ENCODE data around the gene ANO4. TPM values are rescaled to one million over a fixed set of nuclear protein-coding genes. Genes with fewer than 3 reads are reported as not detected.

The ANO4 gene
- total RNA-seq, 4 donors from 2014 or later, result 0.10 TPM; not detected in 3

- Histone ChIP-seq H3K4me3 (no peak overlapping the region), H3K36me3 (no peaks in the 10 kb centered on the region), H3K27me3 (no peaks in the 10 kb centered on the region), H3K27ac (no peak overlapping the region), H3K9me3 (no peaks in the 10 kb centered on the region), H3K4me1 (no peaks in the 10 kb centered on the region)
- TF ChIP-seq, protein P1, sequence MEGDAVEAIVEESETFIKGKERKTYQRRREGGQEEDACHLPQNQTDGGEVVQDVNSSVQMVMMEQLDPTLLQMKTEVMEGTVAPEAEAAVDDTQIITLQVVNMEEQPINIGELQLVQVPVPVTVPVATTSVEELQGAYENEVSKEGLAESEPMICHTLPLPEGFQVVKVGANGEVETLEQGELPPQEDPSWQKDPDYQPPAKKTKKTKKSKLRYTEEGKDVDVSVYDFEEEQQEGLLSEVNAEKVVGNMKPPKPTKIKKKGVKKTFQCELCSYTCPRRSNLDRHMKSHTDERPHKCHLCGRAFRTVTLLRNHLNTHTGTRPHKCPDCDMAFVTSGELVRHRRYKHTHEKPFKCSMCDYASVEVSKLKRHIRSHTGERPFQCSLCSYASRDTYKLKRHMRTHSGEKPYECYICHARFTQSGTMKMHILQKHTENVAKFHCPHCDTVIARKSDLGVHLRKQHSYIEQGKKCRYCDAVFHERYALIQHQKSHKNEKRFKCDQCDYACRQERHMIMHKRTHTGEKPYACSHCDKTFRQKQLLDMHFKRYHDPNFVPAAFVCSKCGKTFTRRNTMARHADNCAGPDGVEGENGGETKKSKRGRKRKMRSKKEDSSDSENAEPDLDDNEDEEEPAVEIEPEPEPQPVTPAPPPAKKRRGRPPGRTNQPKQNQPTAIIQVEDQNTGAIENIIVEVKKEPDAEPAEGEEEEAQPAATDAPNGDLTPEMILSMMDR (IDR thresholded peaks at IDR 0.05 in 4 of 5, conservative IDR thresholded peaks at IDR 0.05 in 1 of 5), result no peak
- TF ChIP-seq POLR2A (IDR thresholded peaks at IDR 0.05), result no peak
- intact Hi-C loops (cut with DNase I; ENCODE audit: low total_unique reads), result no loop called here
- no peak for ATAC-seq
- in situ Hi-C loops (cut with MboI; ENCODE audit: low sequenced_read_pairs in 4 of 4), result no loop called here
- DNase-seq, result no peak
Observed at GRCh38 chr12:101027816-101028215, 233.2 kb downstream of the ANO4 start.

DNA sequence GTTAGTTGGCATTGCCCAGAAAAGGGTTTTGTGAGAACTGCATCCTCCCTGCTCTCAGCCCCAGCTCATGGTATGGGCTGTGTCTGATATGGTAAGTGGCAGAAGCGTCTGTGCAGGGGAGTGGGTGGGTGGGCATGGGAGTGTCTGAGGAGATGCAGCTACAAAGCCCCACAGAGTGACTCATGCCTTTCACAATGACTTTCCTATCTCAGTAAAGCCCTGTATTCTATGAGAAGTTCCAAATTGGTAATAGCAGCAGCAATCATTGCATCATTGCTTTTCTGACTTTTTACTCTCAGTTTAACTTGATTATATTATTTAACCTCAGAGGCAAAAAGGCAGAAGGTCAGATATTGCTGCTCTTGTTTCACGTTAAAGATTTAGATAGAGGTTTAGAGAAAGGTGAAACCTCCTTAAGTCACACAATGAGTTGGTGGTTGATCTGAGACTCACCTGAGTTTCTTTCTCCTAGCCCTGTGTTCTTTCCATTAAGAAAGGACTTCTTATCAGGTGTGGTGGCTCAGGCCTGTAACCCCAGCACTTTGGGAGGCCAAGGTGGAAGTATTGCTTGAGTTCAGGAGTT is 243.8 kb downstream of the ANO4 start:
- no peaks in the 10 kb centered on the region for H3K4me1 ChIP-seq
- TF ChIP-seq, protein P1 (IDR thresholded peaks at IDR 0.05 in 4 of 5, conservative IDR thresholded peaks at IDR 0.05 in 1 of 5), result no peak
- TF ChIP-seq POLR2A (IDR thresholded peaks at IDR 0.05), result no peak
- H3K27me3 ChIP-seq, result no peaks in the 10 kb centered on the region
- H3K27ac ChIP-seq, result no peak overlapping the region
- H3K36me3 ChIP-seq, result no peaks in the 10 kb centered on the region
- DNase-seq (no peak), ATAC-seq (no peak)
- in situ Hi-C loops (cut with MboI; ENCODE audit: low sequenced_read_pairs in 4 of 4), result no loop called here
- intact Hi-C loops (cut with DNase I; ENCODE audit: low total_unique reads), result no loop called here
- no peaks in the 10 kb centered on the region for H3K9me3 ChIP-seq
- no peak overlapping the region for H3K4me3 ChIP-seq

- Histone ChIP-seq H3K4me1 (no peaks in the 10 kb centered on the region), H3K4me3 (no peak overlapping the region), H3K9me3 (no peaks in the 10 kb centered on the region), H3K27ac (no peak overlapping the region), H3K36me3 (no peaks in the 10 kb centered on the region), H3K27me3 (no peaks in the 10 kb centered on the region)
- no peak for TF ChIP-seq POLR2A (IDR thresholded peaks at IDR 0.05)
- DNase-seq (no peak), ATAC-seq (no peak)
- in situ Hi-C loops (cut with MboI; ENCODE audit: low sequenced_read_pairs in 4 of 4), result no loop called here
- intact Hi-C loops (cut with DNase I; ENCODE audit: low total_unique reads), result no loop called here
Observed at GRCh38 chr12:101039848-101040531, 245.4 kb downstream of the ANO4 start.

DNA sequence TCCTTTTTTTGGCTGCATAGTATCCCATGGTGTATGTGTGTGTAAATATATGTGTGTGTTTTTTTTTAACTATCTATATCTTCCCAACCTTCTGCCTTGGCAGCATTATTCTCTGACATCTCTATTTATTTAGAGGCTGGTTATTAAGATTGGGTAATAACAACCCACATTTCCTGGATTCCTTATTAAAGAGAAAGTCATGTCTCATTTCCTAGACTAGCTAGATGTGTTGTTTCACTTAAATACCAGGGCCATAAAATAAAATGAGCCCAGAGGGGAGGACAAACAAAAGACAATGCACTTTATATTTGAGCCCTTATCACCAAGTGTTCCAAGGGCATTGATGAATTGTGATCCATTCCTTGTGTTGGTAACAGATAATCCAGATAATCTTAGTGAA is 246.4 kb downstream of the ANO4 start:
- DNase-seq, result no peak
- intact Hi-C loops (cut with DNase I; ENCODE audit: low total_unique reads), result no loop called here
- in situ Hi-C loops (cut with MboI; ENCODE audit: low sequenced_read_pairs in 4 of 4), result no loop called here
- H3K4me1 ChIP-seq, result no peaks in the 10 kb centered on the region
- H3K27ac ChIP-seq, result no peak overlapping the region
- TF ChIP-seq, protein P1 (IDR thresholded peaks at IDR 0.05 in 4 of 5, conservative IDR thresholded peaks at IDR 0.05 in 1 of 5), result no peak
- no peak for TF ChIP-seq POLR2A (IDR thresholded peaks at IDR 0.05)
- no peaks in the 10 kb centered on the region for H3K36me3 ChIP-seq
- no peaks in the 10 kb centered on the region for H3K9me3 ChIP-seq
- H3K27me3 ChIP-seq, result no peaks in the 10 kb centered on the region
- ATAC-seq, result no peak
- no peak overlapping the region for H3K4me3 ChIP-seq

DNA sequence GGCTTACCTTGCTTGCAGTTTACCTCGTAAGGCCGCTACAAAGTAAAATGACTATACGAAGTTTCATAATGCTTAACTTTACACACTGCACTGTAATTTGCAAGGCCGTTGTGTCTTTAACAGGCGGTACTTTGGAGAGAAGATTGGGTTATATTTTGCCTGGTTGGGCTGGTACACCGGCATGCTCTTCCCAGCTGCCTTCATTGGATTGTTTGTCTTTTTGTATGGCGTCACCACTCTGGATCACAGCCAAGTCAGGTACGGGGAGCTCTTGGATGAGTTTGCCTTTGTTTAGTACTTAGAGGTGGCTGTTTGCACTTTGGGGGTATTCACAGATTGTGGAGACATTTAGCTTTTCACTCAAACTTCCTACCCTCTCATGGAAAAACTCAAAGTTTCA is 247.6 kb downstream of the ANO4 start:
- in situ Hi-C loops (cut with MboI; ENCODE audit: low sequenced_read_pairs in 4 of 4), result no loop called here
- no peaks in the 10 kb centered on the region for H3K4me1 ChIP-seq
- H3K9me3 ChIP-seq, result no peaks in the 10 kb centered on the region
- DNase-seq (no peak), ATAC-seq (no peak)
- no peaks in the 10 kb centered on the region for H3K36me3 ChIP-seq
- H3K4me3 ChIP-seq, result no peak overlapping the region
- TF ChIP-seq POLR2A (IDR thresholded peaks at IDR 0.05), result no peak
- TF ChIP-seq, protein P1 (IDR thresholded peaks at IDR 0.05 in 4 of 5, conservative IDR thresholded peaks at IDR 0.05 in 1 of 5), result no peak
- H3K27ac ChIP-seq, result no peak overlapping the region
- intact Hi-C loops (cut with DNase I; ENCODE audit: low total_unique reads), result no loop called here
- no peaks in the 10 kb centered on the region for H3K27me3 ChIP-seq

Data from gastrocnemius medialis (tissue), 4 donors.